ENCODE measurements around the gene OSBPL8.

Gene OSBPL8

GRCh38 chr12:76457818-76458217 is 101.8 kb downstream of the OSBPL8 start:
- H3K36me3 Mint-ChIP-seq (ENCODE audit: low read depth): peaks cover under 1% of the 10 kb centered on the region
- TF ChIP-seq, protein P1, sequence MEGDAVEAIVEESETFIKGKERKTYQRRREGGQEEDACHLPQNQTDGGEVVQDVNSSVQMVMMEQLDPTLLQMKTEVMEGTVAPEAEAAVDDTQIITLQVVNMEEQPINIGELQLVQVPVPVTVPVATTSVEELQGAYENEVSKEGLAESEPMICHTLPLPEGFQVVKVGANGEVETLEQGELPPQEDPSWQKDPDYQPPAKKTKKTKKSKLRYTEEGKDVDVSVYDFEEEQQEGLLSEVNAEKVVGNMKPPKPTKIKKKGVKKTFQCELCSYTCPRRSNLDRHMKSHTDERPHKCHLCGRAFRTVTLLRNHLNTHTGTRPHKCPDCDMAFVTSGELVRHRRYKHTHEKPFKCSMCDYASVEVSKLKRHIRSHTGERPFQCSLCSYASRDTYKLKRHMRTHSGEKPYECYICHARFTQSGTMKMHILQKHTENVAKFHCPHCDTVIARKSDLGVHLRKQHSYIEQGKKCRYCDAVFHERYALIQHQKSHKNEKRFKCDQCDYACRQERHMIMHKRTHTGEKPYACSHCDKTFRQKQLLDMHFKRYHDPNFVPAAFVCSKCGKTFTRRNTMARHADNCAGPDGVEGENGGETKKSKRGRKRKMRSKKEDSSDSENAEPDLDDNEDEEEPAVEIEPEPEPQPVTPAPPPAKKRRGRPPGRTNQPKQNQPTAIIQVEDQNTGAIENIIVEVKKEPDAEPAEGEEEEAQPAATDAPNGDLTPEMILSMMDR (IDR thresholded peaks at IDR 0.05; ENCODE audit: unreplicated experiment in 3 of 3): no peak
- no peak overlapping the region for H3K27ac Mint-ChIP-seq
- peaks cover 9% of the 10 kb centered on the region for H3K4me1 Mint-ChIP-seq
- no peaks in the 10 kb centered on the region for H3K27me3 Mint-ChIP-seq (ENCODE audit: low read depth)
- no peak overlapping the region for H3K4me3 Mint-ChIP-seq
- H3K9me3 Mint-ChIP-seq: no peaks in the 10 kb centered on the region

DNA sequence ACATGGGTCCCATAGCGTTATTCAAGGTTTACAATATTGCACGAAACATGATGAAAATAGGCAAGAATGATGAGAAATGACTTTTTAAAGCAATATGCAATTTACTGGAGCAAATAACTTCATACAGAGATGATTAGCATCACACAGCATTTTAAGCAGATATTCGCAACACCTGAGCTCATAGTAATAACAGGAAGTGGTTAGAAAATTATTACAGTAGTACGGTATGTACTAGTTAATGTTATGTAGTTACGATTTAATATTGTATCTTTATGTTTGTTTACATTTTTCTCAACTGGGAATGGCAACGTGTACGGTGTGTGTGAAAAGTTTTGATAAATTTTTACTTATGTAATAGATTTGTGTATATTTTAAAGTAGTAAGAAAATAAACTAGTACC is 102.6 kb downstream of the OSBPL8 start:
- Mint-ChIP-seq H3K36me3 (ENCODE audit: low read depth) (peaks cover 9% of the 10 kb centered on the region), H3K9me3 (no peaks in the 10 kb centered on the region), H3K27me3 (ENCODE audit: low read depth) (no peaks in the 10 kb centered on the region), H3K4me3 (no peak overlapping the region), H3K4me1 (peaks cover 4% of the 10 kb centered on the region), H3K27ac (no peak overlapping the region)
- TF ChIP-seq, protein P1 (IDR thresholded peaks at IDR 0.05; ENCODE audit: unreplicated experiment in 3 of 3): no peak

DNA sequence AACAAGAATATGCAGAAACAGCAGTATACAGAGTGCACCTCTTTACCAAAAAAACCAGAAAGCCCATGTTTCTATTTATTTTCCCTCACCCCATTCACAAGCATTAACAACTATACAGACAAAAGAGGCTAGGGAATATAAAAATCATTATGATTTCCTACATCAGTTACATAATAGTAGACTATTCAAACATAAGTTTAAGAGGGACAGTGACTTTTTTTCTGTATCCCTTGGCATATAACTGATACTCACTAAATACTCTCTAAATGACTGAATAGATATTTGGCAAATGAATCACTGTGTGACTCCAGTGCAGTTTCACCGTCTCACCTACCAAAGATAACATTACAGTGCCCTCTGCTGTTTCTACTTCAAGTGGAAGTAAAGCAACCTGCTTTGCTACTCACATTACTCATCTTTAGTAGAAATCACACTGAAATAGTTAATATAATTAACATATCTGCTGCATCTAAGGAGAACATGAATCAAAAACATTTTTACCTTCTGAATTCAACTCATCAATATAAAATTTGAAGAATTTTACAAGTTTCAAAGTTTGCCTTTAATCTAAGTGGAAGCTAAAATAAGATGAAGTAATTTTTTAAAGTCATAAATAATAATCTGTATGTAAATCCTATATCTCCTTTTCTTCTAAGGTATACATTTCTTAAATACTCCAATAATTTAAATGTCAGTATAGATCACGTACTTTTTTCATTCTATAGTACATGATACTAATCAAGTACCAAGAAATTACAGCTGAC is 103.8 kb downstream of the OSBPL8 start:
- Mint-ChIP-seq H3K36me3 (ENCODE audit: low read depth) (peaks cover 15% of the 10 kb centered on the region), H3K27ac (peak overlapping the region in 1 of 3 experiments; percentile 17), H3K4me3 (no peak overlapping the region), H3K9me3 (peaks cover under 1% of the 10 kb centered on the region), H3K27me3 (ENCODE audit: low read depth) (no peaks in the 10 kb centered on the region), H3K4me1 (no peaks in the 10 kb centered on the region)
- TF ChIP-seq, protein P1 (IDR thresholded peaks at IDR 0.05; ENCODE audit: unreplicated experiment in 3 of 3): peak; percentile 54 to 56 (median 54)

DNA sequence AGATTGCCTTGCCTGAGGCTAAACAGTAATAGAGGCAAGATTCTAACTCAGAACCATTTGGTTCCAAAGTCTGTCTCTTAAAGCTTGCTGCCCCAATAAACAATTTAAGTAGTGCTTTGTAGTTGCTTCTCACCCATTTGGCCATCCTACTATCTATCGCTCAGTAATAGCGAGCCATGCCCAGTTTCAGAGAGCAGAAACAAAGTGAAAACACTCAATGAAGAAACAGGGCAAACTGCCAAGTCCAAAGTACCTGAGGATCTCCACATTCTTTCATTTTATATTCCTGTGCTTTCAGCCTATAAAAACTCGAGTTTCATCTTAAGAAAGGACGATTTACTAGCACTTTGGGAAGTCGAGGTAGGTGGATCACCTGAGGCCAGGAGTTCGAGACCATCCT is 108.0 kb downstream of the OSBPL8 start:
- Mint-ChIP-seq H3K36me3 (ENCODE audit: low read depth) (peaks cover 39% of the 10 kb centered on the region), H3K4me3 (no peak overlapping the region), H3K9me3 (peaks cover 4% of the 10 kb centered on the region), H3K27me3 (ENCODE audit: low read depth) (no peaks in the 10 kb centered on the region), H3K4me1 (no peaks in the 10 kb centered on the region), H3K27ac (no peak overlapping the region)
- TF ChIP-seq, protein P1 (IDR thresholded peaks at IDR 0.05; ENCODE audit: unreplicated experiment in 3 of 3): no peak

DNA sequence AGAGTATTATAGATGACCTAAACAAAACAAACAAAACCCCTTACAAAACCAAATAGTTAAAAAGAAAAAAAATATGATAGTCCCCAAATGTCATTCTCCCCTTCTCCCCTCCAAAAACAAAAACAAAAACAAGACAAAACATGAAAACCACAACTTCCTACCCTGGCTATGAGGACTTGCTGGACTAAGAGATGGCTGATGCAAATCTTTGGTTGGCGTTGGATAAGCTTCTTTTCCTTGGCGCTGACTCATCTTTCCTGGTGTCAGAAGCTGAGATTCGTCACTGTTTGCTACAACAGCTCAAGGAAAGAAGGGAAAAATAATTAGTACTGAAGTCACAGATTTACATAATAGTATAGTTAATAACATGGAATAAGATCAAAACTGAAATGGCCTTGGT is 108.9 kb downstream of the OSBPL8 start:
- TF ChIP-seq, protein P1 (IDR thresholded peaks at IDR 0.05; ENCODE audit: unreplicated experiment in 3 of 3): no peak
- Mint-ChIP-seq H3K4me3 (no peak overlapping the region), H3K4me1 (no peaks in the 10 kb centered on the region), H3K27ac (no peak overlapping the region), H3K27me3 (ENCODE audit: low read depth) (no peaks in the 10 kb centered on the region), H3K36me3 (ENCODE audit: low read depth) (peaks cover 39% of the 10 kb centered on the region), H3K9me3 (peaks cover 4% of the 10 kb centered on the region)

DNA sequence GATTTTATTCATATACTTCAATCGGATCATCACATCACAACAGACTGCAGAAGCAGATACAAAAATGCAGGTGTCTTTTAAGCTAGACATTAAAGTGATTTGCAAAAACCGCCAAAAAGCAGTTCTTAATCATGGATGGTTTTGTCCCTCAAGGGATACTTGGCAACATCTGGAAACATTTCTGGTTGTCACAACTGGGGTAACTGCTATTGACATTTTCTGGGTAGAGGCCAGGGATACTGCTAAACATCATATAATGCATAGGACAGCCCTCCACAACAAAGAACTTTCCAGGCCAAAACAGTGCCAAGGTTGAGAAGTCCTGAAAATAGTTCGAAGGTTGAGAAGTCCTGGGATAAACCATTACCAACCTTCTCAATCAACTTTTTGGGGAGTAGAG is 109.6 kb downstream of the OSBPL8 start:
- Mint-ChIP-seq H3K27me3 (ENCODE audit: low read depth) (no peaks in the 10 kb centered on the region), H3K9me3 (peaks cover 4% of the 10 kb centered on the region), H3K27ac (no peak overlapping the region), H3K4me3 (no peak overlapping the region), H3K4me1 (no peaks in the 10 kb centered on the region), H3K36me3 (ENCODE audit: low read depth) (peaks cover 39% of the 10 kb centered on the region)
- TF ChIP-seq, protein P1 (IDR thresholded peaks at IDR 0.05; ENCODE audit: unreplicated experiment in 3 of 3): no peak
